ENCODE results near the gene LRIT2. TPM values are rescaled to one million over a fixed set of nuclear protein-coding genes. Genes with fewer than 3 reads are reported as not detected.

LRIT2 gene
- total RNA-seq, 2 experiments from 2014 or later, result not detected

DNA sequence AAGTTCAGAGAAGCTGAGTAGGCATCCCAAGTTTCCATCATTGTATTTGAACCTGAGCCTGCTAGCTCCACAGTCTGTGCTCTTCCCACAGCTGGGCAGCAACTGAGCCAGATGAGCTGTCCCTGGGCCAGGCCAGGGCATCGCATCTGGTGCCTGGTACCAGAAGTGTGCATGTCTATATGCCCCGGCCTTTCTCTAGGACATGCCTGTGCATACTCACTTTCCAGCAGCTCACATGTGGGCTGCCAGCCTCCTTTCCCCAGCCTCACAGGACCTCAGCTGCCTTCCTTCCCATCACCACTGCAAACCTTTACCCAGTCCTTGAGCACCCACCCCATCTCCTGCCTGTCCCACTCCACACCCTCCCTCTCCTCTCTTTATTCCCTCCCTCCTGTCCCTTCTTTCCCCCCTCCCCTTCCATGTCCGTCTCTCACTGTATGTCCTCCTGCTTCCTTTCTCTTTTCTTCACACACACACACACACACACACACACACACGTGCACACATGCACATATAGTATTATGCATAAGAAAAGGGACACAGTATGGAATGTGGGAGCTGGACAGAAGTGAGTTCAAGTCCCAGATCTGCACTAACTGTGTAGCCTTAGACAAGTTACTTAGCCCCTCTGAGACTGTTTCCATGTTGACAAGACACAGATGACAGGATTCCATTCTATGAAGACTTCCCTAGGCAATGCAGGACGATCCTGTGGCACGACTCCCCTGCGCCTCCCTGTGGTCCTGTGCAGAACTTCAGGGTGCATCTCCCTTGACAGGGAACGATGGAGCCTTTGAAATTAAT lies 20.1 kb downstream of the LRIT2 start:
- H3K4me3 Mint-ChIP-seq, result no peak overlapping the region
- H3K4me1 Mint-ChIP-seq, result no peaks in the 10 kb centered on the region
- H3K27me3 Mint-ChIP-seq, result peaks cover 2% of the 10 kb centered on the region
- H3K27ac Mint-ChIP-seq, result no peak overlapping the region
- ChIA-PET CTCF (interaction anchor here (0.6 to 6.7 kb wide), 16 partner anchors 9 to 332 kb away, joined by 3 to 68 read pairs (median 4); no protein-coding TSS in a partner anchor), POLR2A (no interaction called here)
- intact Hi-C loops (cut with DNase I, micrococcal nuclease), result loop anchor here (1.0 to 5.0 kb wide), 3 partner anchors 48 to 148 kb away; no protein-coding TSS in a partner anchor
- H3K36me3 Mint-ChIP-seq (ENCODE audit: low read depth), result no peaks in the 10 kb centered on the region
- DNase-seq, result peak; percentile 85
- peak; percentile 94 for ATAC-seq
- no peaks in the 10 kb centered on the region for H3K9me3 Mint-ChIP-seq (ENCODE audit: low read depth)

DNA sequence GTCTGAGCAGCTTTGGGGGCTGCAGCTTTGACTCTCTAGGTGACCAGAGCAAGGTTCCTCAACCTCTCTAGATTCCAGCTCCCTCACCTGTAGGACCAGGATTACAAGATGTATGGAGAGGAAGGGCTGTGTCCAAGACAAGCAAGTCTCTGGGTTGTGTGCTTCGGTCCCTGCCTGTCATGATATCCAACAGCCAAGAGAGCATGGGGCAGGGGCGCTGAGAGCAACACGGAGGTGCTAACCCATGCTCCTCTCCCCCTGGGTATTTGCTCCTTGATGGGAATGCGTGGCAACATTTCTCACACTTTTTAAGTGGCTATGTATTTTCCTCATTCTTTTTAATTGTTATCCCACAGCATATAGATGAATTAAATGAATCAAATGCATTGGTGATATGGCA lies 20.7 kb downstream of the LRIT2 start:
- DNase-seq (no peak), ATAC-seq (no peak)
- H3K36me3 Mint-ChIP-seq (ENCODE audit: low read depth), result no peaks in the 10 kb centered on the region
- no peak overlapping the region for H3K27ac Mint-ChIP-seq
- intact Hi-C loops (cut with DNase I, micrococcal nuclease), result loop anchor here (1.0 to 5.0 kb wide), 3 partner anchors 48 to 147 kb away; no protein-coding TSS in a partner anchor
- ChIA-PET POLR2A (no interaction called here), CTCF (interaction anchor here (0.5 to 6.7 kb wide), 9 partner anchors 10 to 333 kb away, joined by 3 to 68 read pairs (median 5); no protein-coding TSS in a partner anchor)
- H3K9me3 Mint-ChIP-seq (ENCODE audit: low read depth), result no peaks in the 10 kb centered on the region
- no peaks in the 10 kb centered on the region for H3K4me1 Mint-ChIP-seq
- peaks cover 2% of the 10 kb centered on the region for H3K27me3 Mint-ChIP-seq
- H3K4me3 Mint-ChIP-seq, result no peak overlapping the region

DNA sequence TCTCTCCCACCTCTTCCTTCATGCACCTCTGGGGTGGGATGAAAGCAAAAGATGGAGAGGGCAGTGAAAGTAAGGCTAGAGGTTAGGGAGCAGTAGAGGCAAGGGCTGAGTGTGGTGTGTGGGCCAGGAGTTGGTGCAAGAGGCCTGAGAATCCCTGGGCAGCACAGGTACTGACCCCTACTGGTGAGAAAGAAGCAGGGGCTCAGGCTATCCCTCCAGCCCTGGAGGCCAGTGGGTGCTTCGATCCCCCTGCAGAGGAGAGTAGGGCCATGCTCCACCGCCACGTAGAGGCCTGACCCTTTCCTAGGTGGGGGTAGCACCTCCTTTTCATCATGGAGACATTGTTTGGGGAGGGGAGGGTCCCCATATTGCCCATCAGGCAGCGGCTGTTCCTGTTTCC lies 21.2 kb downstream of the LRIT2 start:
- ATAC-seq, result peak; percentile 30
- CTCF ChIA-PET, result interaction anchor here (0.5 to 6.7 kb wide), 2 partner anchors 56 to 300 kb away, joined by 3 to 68 read pairs; no protein-coding TSS in a partner anchor
- H3K4me3 Mint-ChIP-seq, result no peak overlapping the region
- POLR2A ChIA-PET, result no interaction called here
- H3K27me3 Mint-ChIP-seq, result peaks cover 2% of the 10 kb centered on the region
- H3K9me3 Mint-ChIP-seq (ENCODE audit: low read depth), result no peaks in the 10 kb centered on the region
- no peak overlapping the region for H3K27ac Mint-ChIP-seq
- intact Hi-C loops (cut with DNase I, micrococcal nuclease), result loop anchor here in 1 of 2 experiments (2.0 kb wide), 1 partner anchor 47 kb away; no protein-coding TSS in a partner anchor
- H3K4me1 Mint-ChIP-seq, result no peaks in the 10 kb centered on the region
- H3K36me3 Mint-ChIP-seq (ENCODE audit: low read depth), result no peaks in the 10 kb centered on the region
- no peak for DNase-seq

DNA sequence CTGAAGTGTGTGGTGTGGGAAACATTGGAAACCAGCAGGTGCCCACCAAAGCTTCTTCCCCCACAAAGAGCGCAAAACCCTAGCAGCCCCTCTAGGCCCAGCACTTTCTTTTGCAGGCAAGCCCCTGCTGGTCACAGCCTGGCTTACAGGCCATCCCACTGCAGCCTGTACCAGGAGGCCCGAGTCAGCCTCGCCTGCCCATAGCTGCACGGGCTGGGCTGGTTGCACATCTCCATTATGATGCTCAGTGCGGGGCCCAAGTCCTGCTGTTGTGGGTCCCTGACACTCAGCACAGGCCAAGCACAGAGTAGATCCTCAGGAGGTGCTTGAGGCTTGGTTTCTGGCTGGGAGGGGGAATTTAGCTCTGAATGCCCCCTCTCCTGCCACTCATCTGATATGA lies 23.0 kb downstream of the LRIT2 start:
- no peaks in the 10 kb centered on the region for H3K4me1 Mint-ChIP-seq
- ATAC-seq (no peak), DNase-seq (no peak)
- H3K27me3 Mint-ChIP-seq, result peaks cover 4% of the 10 kb centered on the region
- ChIA-PET POLR2A (no interaction called here), CTCF (interaction anchor here (0.9 to 2.0 kb wide), 3 partner anchors 11 to 54 kb away, joined by 4 to 10 read pairs (median 4); no protein-coding TSS in a partner anchor)
- no peaks in the 10 kb centered on the region for H3K36me3 Mint-ChIP-seq (ENCODE audit: low read depth)
- no peaks in the 10 kb centered on the region for H3K9me3 Mint-ChIP-seq (ENCODE audit: low read depth)
- no peak overlapping the region for H3K27ac Mint-ChIP-seq
- H3K4me3 Mint-ChIP-seq, result no peak overlapping the region
- intact Hi-C loops (cut with DNase I, micrococcal nuclease), result no loop called here

DNA sequence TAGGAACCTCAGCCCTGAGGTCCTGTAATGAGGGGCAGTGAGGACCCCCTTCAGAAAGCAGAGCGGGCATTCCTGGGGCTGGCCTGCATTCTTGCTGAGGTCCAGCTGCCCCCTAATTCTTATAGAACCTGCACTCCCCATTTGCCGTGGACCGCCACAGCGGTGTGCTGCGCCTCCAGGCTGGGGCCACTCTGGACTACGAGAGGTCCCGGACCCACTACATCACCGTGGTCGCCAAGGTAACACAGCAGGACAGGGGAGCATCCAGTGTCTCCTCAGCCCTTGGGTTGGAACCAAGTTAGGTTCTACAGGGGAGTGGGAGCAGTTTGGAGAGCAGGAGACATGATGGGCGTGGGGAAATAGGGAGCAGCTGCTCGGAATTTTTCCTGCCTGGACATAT lies 23.7 kb downstream of the LRIT2 start:
- Mint-ChIP-seq H3K27ac (no peak overlapping the region), H3K9me3 (ENCODE audit: low read depth) (no peaks in the 10 kb centered on the region), H3K4me3 (no peak overlapping the region), H3K36me3 (ENCODE audit: low read depth) (no peaks in the 10 kb centered on the region), H3K4me1 (no peaks in the 10 kb centered on the region), H3K27me3 (peaks cover 6% of the 10 kb centered on the region)
- no peak for ATAC-seq
- POLR2A ChIA-PET, result no interaction called here
- intact Hi-C loops (cut with DNase I, micrococcal nuclease), result no loop called here
- no peak for DNase-seq
- CTCF ChIA-PET, result interaction anchor here (0.7 to 2.0 kb wide), 3 partner anchors 10 to 63 kb away, joined by 3 to 10 read pairs (median 3); partner anchors contain the start of gene GHITM

DNA sequence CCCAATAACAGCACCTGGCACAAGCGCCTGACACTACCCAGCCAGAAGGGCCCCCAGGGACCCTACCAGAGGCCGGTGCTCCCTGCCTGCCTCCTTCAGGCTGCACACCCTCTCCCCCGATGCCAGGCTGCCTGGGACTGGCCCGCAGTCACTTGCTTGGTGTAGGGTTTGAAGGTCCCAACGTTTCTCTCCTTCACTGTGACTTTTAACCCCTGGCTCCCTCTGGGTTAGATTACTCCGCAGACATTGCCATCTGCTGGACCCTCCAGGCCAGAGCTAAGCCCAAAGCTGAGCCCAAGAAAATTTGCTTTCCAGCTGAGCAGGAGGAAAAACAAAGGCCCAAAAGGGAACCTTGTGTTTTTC lies 24.1 kb downstream of the LRIT2 start:
- ChIA-PET POLR2A (no interaction called here), CTCF (interaction anchor here (0.7 to 2.0 kb wide), 3 partner anchors 9 to 62 kb away, joined by 3 to 10 read pairs (median 3); partner anchors contain the start of gene GHITM)
- intact Hi-C loops (cut with DNase I, micrococcal nuclease), result no loop called here
- ATAC-seq (no peak), DNase-seq (no peak)
- Mint-ChIP-seq H3K27me3 (peaks cover 10% of the 10 kb centered on the region), H3K36me3 (ENCODE audit: low read depth) (no peaks in the 10 kb centered on the region), H3K9me3 (ENCODE audit: low read depth) (no peaks in the 10 kb centered on the region), H3K27ac (no peak overlapping the region), H3K4me3 (no peak overlapping the region), H3K4me1 (no peaks in the 10 kb centered on the region)

DNA sequence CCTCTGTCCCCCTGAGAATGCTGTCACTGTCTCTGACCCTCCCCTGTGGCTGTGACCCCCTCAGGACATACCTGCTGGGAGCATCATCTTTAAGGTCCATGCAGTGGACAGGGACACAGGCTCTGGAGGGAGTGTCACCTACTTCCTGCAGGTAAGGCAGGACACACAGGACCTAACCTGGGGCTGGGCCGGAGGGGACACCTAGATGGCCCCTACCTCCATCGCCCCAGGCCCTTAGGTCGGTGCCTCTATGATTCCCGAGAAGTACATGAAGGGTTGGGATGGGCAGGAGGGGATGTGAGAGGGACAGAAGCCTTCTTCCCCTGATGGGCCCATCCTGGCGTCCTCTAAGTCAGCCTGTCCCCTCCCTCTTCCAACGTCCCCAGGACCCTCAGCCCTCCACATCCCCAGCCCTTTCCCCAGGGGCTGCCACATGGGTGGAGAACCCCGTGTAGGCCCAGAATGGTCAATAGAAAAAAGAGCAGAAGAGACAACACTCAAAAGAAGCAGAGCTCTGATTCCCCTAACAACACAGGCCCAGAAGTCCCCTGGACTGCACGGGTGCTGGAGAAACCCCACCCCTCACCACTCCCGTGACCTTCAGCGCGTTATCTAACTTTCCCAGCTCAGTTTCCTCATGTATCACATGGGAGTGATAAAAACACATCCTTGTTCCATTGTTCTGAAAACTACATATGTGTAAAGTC lies 24.7 kb downstream of the LRIT2 start:
- no peak for ATAC-seq
- Mint-ChIP-seq H3K27ac (no peak overlapping the region), H3K4me1 (no peaks in the 10 kb centered on the region), H3K27me3 (peaks cover 14% of the 10 kb centered on the region), H3K9me3 (ENCODE audit: low read depth) (no peaks in the 10 kb centered on the region), H3K36me3 (ENCODE audit: low read depth) (no peaks in the 10 kb centered on the region), H3K4me3 (no peak overlapping the region)
- ChIA-PET POLR2A (no interaction called here), CTCF (interaction anchor here (1.3 to 2.0 kb wide), 2 partner anchors 52 to 62 kb away, joined by 3 to 10 read pairs; partner anchors contain the start of gene GHITM)
- no peak for DNase-seq
- intact Hi-C loops (cut with DNase I, micrococcal nuclease), result no loop called here

DNA sequence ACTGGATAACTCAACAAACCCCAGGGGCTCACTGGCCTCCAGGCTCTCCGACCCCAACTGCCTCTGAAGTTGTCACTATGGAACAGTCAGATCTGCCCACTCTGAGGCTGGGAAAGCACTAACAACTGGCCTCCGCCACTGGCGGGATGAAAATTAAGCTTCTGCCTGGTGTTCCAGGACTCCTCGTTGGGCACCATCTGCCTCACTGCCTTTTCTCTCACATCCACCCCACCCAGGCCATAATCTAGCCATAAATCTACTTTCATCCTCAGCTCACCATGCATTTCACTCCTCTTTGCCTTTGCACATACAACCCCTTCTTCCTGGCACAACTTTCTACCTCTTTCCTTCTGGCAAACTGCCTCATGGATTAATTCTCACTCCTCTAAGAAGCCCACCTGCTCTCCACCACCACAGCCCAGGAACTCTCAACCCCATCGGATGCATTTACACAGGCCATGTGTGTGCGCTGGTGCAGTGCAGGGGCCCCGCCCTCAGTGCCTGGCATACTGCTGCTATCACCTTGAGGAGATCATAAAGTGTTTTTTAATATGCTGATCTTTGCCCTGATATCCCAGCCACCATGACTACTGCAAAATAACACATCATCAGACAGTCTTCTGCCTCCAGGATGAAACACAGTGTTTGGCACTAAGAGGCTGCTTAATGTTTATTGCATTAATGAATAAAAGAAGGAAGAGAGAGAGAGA lies 27.0 kb downstream of the LRIT2 start:
- CTCF ChIA-PET, result interaction anchor here (0.8 to 1.3 kb wide), 2 partner anchors 15 to 190 kb away, joined by 3 to 4 read pairs; no protein-coding TSS in a partner anchor
- POLR2A ChIA-PET, result interaction anchor here (1.3 kb wide), 1 partner anchor 60 kb away, joined by 3 read pairs; no protein-coding TSS in a partner anchor
- Mint-ChIP-seq H3K9me3 (ENCODE audit: low read depth) (no peaks in the 10 kb centered on the region), H3K27ac (no peak overlapping the region), H3K27me3 (peaks cover 24% of the 10 kb centered on the region), H3K36me3 (ENCODE audit: low read depth) (no peaks in the 10 kb centered on the region), H3K4me1 (no peaks in the 10 kb centered on the region), H3K4me3 (no peak overlapping the region)
- DNase-seq (no peak), ATAC-seq (no peak)
- intact Hi-C loops (cut with DNase I, micrococcal nuclease), result no loop called here

DNA sequence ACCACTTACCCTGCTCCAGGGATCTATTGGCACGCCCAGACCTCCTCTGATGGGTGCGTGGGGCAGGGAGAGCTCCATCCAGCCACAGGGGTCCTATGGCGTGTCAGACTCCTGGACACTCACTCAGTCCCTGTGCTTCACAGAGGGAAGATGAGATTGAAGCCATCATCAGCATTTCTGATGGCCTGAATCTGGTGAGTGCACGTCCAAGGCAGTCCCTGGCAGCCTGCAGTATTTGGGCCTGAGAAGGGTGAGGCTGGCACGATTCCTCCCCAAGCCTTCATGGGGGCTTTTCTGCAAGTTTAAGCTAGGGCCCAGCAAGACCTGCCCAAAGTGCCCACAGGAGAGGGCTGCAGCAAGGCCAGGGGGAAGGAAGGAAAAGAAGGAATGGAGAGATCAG lies 27.7 kb downstream of the LRIT2 start:
- no peak for DNase-seq

DNA sequence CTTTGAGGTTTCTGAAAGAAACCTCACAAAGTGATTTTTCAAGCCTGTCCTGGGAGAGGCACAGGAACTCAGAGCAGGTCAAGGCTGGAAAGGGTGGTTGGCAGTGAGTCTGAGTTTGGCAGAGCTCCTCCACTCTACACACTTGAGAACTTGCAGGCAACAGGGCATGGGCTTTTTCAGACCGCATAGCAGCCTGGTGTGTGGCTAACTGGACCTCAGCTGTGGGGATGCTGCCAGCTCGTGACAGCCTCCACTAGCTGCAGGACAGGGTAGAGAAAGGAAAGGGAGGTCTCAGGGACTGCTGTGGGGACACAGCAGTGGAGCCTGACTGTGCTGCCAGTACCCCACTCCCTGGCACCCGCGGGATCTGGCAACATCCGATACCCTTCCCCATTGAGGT lies 28.4 kb downstream of the LRIT2 start:
- no peaks in the 10 kb centered on the region for H3K36me3 Mint-ChIP-seq (ENCODE audit: low read depth)

More for the DNA sequence above, 27.7 kb downstream of the LRIT2 start:
- Mint-ChIP-seq H3K4me1 (no peaks in the 10 kb centered on the region), H3K27ac (no peak overlapping the region), H3K4me3 (no peak overlapping the region), H3K36me3 (ENCODE audit: low read depth) (no peaks in the 10 kb centered on the region), H3K9me3 (ENCODE audit: low read depth) (no peaks in the 10 kb centered on the region), H3K27me3 (peaks cover 27% of the 10 kb centered on the region)
- POLR2A ChIA-PET, result interaction anchor here (1.3 kb wide), 1 partner anchor 59 kb away, joined by 3 read pairs; no protein-coding TSS in a partner anchor
- intact Hi-C loops (cut with DNase I, micrococcal nuclease), result no loop called here
- CTCF ChIA-PET, result interaction anchor here (0.7 to 1.3 kb wide), 4 partner anchors 16 to 189 kb away, joined by 3 to 4 read pairs (median 4); no protein-coding TSS in a partner anchor
- ATAC-seq, result no peak

DNA sequence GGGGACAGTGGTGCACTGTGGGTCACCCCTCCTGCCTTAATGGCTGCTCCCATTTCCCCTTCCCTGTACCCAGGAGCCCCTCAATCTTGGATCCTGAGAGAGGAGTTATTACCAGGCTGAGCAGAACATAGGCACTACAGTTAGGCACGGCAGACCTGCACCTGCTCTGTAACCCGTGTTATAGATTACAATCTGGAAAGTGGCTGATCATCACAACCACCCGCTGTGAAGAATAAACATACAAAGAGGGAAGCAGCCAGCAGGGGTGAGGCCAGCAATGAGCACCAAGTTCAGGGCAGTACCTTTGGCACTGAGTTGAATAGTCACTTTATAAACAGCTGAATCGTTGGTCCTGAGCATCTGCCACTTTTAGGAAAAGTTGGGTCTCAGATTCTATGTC lies 29.3 kb downstream of the LRIT2 start:
- peaks cover 27% of the 10 kb centered on the region for H3K27me3 Mint-ChIP-seq
- no peak overlapping the region for H3K4me3 Mint-ChIP-seq
- no peaks in the 10 kb centered on the region for H3K9me3 Mint-ChIP-seq (ENCODE audit: low read depth)
- intact Hi-C loops (cut with DNase I, micrococcal nuclease), result no loop called here
- ChIA-PET CTCF (no interaction called here), POLR2A (no interaction called here)
- no peak for DNase-seq
- no peak for ATAC-seq
- peaks cover 6% of the 10 kb centered on the region for H3K4me1 Mint-ChIP-seq
- H3K27ac Mint-ChIP-seq, result no peak overlapping the region
- no peaks in the 10 kb centered on the region for H3K36me3 Mint-ChIP-seq (ENCODE audit: low read depth)

More for the DNA sequence above, 28.4 kb downstream of the LRIT2 start:
- no peaks in the 10 kb centered on the region for H3K9me3 Mint-ChIP-seq (ENCODE audit: low read depth)
- POLR2A ChIA-PET, result no interaction called here
- intact Hi-C loops (cut with DNase I, micrococcal nuclease), result no loop called here
- CTCF ChIA-PET, result interaction anchor here (0.5 to 0.9 kb wide), 4 partner anchors 20 to 343 kb away, joined by 3 to 4 read pairs (median 3); no protein-coding TSS in a partner anchor
- H3K4me3 Mint-ChIP-seq, result no peak overlapping the region
- H3K27ac Mint-ChIP-seq, result no peak overlapping the region
- peaks cover 27% of the 10 kb centered on the region for H3K27me3 Mint-ChIP-seq
- DNase-seq, result no peak
- H3K4me1 Mint-ChIP-seq, result no peaks in the 10 kb centered on the region
- ATAC-seq, result no peak
